HG03354 (cell line): Measurements from ENCODE around the gene STARD8.
"Not testable (repeated sequence)": the region's sequence is repeated elsewhere in the genome, so short reads cannot be mapped to it uniquely, and the experiment has no call there.

Experiments
- ATAC-seq: cut with Tn5 transposase; IDR thresholded peaks from one replicate; pipeline ENCODE4 v1.9.1; 2021; ENCODE audit warnings: mild to moderate bottlenecking; ENCODE audit not compliant: unreplicated experiment, poor library complexity, severe bottlenecking

The STARD8 gene

DNA sequence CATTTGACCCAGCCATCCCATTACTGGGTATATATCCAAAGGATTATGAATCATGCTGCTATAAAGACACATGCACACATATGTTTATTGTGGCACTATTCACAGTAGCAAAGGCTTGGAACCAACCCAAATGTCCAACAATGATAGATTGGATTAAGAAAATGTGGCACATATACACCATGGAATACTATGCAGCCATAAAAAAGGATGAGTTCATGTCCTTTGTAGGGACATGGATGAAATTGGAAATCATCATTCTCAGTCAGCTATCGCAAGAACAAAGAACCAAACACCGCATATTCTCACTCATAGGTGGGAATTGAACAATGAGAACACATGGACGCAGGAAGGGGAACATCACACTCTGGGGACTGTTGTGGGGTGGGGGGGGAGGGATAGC lies 94.4 kb downstream of the STARD8 start:
- not testable (repeated sequence) for ATAC-seq

DNA sequence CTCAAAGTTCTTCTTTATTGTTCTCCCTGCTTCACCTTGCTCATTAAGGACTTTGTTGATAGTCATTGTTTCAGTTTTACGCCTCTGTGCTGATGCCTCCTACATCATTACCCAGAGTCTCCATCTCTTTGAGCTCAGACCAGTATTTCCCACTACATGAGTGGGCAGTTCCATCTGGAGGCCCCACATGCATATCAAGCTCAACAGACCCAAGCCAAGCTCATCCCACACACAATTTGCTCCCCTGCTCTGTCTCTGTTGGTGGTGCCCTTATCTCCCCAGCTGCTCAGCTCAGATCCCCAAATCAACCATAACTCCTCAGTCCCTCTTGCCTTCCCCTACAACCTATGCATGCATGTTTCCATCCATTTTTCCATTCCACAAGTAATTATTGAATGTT lies 96.3 kb downstream of the STARD8 start:
- no peak for ATAC-seq

DNA sequence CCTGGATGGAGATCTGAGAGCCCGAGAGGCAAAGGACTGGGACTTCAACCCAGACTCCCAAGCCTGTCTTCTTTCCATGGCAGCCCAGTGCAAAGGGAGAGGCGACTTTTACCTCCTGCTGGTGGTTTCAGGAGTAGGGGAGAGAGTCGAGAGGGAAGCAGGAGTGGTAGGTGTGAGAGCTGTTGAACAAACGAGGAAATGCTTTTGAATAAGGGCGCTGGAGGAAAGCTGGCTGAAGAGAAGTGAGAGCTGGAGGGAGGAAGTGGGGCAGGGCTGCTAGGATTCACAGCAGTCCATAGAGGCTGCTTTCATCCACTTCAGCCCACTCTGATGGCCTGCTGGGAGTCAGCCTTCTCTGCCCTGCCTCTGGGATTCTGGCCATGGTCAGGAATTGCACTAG lies 99.5 kb downstream of the STARD8 start:
- no peak for ATAC-seq

DNA sequence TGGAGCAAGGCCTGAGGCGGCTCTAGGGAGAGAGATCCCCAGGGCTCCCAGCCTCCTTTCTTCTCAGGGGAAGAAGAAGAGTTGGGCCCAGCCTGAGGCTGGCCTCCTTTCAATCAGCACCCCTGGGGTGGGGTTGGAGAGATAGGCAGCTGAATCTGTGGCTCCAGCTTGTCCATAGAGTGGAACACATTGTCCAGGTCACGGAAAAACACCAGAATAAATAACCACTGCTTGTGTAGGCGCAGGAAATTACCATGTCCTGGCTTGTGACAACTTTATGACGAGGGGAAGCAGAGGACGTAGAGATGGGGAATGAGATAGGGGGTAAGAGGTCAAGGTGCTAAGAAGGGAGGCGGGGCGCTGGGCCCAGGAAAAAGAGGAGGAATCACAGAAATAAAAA lies 100.6 kb downstream of the STARD8 start:
- no peak for ATAC-seq

DNA sequence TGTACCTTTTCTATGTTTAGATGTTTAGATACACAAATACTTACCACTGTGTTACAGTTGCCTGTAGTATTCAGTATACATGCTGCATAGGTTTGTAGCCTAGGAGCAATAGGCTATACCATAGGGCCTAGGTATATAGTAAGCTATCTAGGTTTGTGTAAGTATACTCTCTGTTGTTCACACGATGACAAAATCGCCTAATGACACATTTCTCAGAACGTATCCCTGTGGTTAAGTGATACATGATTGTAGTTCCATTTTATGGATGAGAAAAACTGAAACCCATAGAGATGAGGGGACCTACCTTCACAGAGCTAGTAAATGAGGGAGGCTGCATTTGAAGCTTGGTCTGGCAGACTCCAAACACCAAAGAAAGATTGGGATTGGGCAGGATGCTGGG lies 102.0 kb downstream of the STARD8 start:
- no peak for ATAC-seq

DNA sequence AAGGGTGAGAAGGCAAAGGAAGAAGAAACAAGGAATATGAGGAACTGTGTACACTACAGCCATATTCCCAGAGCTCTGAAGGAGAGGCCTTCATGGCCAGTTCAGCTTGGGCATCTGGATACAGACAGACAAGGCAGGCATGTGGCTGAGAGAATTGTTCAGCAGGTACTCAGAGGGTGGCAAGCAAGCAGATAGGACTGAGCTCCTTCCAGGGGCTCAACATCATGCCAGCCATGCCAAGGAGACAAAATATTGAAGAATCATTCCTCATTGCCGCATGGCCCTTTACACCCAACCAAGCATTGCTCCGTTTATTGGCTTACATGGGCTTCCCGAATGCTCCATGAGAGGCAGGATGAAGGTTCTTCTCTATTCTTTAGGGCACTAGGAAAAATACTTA lies 102.8 kb downstream of the STARD8 start:
- no peak for ATAC-seq

DNA sequence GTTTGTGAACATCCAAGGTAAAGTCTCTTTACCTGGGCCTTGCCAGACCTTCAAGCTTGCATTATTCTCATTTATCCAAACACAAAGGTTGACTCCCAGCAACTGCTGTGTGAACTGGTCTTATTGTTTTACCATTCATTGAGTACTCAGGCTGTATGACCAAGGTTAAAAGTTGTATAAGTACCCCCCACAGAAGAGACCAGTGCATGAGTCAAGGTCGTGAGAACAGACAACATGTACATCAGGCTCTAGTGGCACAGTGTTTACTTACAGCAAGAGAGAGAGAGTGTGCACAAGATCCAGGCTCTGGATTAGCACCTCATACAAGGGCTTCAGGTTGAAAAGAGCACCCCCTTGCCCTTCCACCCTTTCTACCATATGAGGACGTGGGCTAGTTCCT lies 103.9 kb downstream of the STARD8 start:
- ATAC-seq: no peak

DNA sequence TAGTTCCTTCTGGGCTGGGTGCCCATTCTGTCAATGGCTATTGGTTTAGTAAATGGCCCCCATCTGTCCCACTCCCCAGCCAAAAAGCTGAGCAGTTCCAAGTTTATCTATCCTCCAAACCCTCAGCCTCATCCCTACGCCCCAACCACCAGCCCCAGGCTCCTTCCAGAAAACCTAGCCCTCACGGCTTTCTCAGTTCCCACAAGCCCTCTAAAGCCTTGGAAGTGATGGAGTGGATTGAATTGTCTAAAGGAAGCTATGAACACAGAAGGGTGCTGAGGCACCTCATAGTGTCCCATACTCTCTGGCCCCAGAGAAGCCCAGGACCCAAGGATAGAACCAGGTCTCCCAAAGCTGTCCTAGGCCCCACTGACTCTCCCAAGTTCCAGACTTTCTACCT lies 105.8 kb downstream of the STARD8 start:
- ATAC-seq: no peak

DNA sequence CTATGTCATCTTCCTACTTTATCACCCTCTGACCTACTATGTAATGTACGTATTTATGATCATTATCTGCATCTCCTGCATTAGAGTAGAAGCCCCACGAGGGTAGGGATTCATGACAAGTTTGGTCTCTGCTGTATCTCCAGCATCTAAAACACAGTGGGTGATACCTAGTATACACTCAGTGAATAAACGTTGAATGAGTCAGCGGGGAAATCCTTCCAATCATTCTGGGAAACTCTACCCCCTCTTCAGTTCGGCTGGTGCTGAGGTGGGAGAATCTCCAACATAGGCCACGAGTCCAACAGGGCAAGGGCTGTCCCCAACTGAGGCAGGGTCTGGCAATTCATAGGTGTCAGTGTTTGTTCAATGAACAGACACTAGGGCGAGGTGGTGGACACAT lies 106.9 kb downstream of the STARD8 start:
- ATAC-seq: no peak

DNA sequence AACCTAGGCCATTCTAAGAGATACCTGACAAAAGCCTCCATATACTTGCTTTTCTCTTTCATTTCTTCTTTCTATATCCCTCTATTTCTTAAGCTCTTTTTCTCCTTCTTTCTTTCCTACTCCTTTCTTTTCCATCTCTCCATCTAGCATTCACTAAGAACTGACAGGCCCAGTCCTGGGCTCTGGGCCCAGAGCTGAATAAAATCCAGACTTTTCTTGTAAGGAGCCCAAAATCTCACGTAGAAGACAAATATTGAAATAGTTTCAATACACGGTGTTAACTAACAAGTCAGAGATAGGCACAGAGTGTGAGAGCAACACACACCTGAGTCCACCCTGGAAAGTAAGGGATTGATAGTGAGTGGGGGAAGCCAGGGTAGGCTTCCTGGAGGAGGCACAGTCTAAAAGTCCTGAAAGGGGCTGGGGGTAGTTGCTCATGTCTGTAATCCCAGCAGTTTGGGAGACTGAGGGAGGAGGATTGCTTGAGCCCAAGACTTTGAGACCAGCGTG lies 108.2 kb downstream of the STARD8 start:
- no peak for ATAC-seq

DNA sequence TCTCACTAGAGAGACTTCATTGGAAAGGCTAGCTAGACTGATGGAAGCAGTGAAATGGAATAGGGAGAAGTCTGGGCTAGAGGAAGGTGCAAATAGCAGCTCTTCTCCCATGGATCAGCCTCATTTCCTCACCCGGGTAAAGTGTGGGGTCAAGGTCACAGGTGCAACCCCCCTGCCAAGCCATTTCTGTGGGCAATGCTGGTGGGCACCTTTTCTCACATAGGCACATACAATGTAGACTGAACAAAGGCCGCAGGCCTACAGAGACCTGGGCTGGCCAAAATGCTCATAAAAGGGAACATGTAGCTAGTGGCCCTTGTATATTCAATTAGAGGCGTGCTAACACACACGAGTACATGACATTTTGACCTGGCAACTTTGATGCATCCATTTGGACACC lies 109.9 kb downstream of the STARD8 start:
- ATAC-seq: no peak

DNA sequence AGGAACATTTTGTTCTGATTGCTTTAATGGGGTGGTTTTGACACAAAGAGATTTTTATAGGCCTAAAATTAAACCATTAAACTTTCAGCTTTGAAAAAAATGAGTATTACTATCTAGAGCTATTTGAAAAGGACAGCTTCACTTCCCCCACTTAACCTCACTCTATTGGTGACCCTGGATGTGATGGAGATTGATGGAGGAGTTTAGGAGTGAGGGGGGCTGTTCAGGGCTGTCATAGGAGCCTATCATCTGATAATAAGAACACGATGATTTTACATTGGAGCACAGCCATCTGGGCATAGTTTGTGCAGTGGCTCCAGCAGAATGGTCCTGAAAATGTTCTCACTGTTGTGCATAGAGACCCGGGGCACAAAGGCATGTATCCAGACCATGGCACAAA lies 110.3 kb downstream of the STARD8 start:
- no peak for ATAC-seq

DNA sequence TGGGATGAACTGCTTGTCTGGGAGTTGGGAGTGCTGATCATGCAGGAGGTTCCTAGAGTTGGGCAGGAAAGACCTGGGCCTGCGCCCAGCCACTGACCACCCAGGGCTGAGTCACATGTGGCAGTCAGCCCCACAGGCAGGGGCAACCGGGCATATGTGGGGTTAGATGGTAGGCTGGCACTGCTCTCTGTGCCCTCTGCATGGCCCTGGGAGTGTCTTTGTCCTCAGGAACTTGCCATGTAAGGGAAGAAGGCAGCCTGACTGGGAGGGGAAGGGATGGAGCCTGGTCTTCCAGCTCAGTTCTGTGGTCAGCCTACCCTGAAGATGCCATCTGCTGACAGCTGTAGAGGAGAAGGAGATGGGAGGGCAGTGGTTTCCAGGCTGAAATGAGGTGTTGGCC lies 111.2 kb downstream of the STARD8 start:
- ATAC-seq: no peak

DNA sequence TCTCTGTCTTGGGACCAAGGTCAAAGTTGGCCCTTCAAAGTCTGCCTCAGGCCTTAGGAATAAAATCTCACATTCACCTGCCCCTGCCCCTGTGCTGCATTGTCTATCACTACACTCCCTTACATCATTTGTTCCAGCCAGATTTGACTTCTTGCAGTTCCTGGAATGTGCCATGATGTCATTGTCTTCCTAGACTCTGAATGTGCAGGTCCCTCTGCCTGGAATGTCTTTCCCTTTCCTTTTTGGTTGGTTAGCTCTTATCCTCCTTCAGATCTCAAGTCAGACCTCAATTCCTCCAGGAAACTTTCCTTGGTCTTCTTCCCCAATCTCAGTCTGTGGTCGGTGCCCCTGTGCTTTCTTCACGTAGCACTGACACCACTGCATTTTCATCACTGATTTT lies 113.6 kb downstream of the STARD8 start:
- ATAC-seq: no peak

DNA sequence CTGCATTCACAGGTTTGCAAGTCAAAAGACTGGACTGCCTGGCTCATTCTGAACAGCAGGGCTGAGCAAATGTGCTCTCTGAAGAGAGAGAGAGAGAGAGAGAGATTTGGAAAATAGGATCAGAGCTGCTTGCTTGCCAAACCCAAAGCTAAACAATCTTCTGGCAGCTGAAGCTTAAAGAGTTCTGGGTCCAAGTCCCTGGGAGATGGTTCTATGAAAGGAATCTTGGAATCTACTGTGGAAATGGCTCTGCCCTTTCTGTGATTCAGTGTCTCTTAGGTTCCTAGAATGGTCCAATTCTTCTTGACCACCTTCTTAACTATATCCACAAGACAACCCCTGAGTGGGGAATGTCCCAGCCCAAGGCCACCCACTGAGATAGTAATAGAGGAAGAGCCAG lies 115.3 kb downstream of the STARD8 start:
- ATAC-seq: no peak

DNA sequence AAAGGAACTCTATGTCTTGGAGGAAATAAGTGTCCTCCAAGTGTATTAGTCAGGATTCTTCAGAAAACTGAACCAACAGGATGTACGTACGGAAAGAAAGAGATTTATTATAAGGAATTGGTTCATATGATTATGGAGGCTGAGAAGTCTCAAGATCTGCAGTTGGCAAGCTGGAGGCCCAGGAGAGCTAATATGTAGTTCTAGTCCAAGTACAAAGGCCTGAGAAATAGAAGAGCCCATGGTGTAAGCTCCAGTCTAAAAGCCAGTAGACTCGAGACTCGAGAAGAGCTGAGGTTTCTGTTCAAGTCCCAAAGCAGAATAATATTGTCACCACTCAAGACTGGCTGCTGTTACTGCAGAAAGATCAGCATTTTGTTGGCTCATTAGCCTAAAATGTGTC lies 116.0 kb downstream of the STARD8 start:
- no peak for ATAC-seq
